Measurements from ENCODE around the gene VASP.
A peak's percentile ranks its signal among the peaks of the same experiment; 100 is the strongest.

VASP gene

GRCh38 chr19:45515807-45516401 is 8.6 kb downstream of the VASP start:
- no peak for DNase-seq

GRCh38 chr19:45517238-45517637 is 10.0 kb downstream of the VASP start:
- DNase-seq = no peak

- no peak for DNase-seq
Measured at GRCh38 chr19:45517641-45518468, 10.6 kb downstream of the VASP start.

DNA sequence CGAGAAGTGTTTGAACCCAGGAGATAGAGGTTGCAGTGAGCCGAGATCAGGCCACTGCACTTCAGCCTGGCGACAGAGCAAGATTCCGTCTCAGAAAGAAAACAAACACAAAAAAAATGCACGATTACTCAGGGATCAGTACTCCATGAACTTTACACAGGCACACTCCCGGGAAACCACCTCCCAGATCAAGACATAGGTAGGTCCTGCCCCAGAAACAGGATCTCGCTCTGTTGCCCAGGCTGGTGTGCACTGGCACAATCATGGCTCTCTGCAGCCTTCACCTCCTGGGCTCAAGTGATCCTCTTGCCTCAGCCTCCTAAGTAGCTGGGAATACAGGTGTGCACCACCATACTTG is 11.2 kb downstream of the VASP start:
- DNase-seq = no peak

GRCh38 chr19:45522010-45522941 is 15.0 kb downstream of the VASP start:
- peak; percentile 44 for DNase-seq

GRCh38 chr19:45523642-45524256 is 16.5 kb downstream of the VASP start:
- peak; percentile 82 for DNase-seq

DNA sequence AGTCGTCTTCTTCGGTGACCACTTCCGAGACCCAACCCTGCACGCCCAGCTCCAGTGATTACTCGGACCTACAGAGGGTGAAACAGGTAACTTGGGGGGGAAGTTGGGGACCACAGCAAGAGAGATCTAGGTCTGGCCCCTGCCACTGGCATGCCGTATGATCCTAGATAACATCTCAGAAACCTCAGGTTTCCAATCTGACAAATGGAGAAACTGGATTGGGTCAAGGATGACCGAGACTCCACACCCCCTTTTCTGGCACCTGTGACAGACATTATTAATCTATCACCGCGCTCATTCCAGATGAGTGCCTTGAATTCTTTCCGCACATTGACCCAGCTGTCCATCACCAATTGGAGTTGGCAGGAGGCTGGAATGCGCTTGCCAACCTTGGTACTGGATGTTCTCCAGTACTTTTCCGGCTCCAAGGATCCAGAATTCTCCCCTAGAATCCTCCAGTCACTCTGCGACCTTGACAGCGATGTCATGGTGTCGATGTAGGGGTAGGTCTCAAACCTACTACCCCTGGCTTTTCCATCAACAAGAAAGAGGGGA is 17.4 kb downstream of the VASP start:
- no peak for DNase-seq

- DNase-seq = no peak
Measured at GRCh38 chr19:45526143-45526542, 18.9 kb downstream of the VASP start.

GRCh38 chr19:45526971-45527370 is 19.7 kb downstream of the VASP start:
- no peak for DNase-seq

GRCh38 chr19:45527731-45528130 is 20.5 kb downstream of the VASP start:
- no peak for DNase-seq

GRCh38 chr19:45528149-45528743 is 21.0 kb downstream of the VASP start:
- DNase-seq = no peak

DNA sequence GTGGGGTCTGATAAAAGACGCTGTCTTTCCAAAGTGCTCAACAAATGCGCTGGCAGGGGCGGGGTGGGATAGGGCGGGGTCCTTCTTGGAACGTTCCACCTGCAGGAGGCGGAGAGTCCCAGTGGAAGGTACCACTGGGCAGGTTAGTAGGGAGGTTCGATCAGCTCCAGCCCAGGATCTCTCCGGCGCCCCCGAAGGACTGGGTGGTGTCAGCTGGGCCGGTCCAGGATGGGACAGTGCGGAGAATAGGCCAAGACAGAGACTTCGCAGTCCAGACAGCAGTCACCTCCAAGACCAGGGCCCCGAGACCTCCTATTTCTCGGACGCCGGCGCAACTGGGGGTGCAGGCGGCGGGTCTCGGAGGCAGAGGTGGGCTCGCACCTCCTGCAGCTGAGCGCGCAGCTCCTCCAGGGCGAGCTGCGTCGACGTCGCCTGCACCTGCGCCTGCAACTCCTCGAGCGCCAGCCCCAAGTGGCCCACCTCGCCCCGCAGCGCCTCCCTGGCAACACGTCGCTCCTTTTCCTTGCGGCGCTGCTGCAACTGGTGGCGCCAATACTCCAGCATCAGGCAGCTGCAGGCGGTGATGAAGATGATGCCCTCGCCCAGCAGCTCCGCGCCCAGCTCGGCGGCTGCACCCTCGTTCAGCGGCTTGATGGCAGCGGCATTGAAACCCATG is 21.6 kb downstream of the VASP start:
- DNase-seq = no peak

- DNase-seq = no peak
Measured at GRCh38 chr19:45529420-45529785, 22.1 kb downstream of the VASP start.

GRCh38 chr19:45531349-45531748 is 24.1 kb downstream of the VASP start:
- no peak for DNase-seq

DNA sequence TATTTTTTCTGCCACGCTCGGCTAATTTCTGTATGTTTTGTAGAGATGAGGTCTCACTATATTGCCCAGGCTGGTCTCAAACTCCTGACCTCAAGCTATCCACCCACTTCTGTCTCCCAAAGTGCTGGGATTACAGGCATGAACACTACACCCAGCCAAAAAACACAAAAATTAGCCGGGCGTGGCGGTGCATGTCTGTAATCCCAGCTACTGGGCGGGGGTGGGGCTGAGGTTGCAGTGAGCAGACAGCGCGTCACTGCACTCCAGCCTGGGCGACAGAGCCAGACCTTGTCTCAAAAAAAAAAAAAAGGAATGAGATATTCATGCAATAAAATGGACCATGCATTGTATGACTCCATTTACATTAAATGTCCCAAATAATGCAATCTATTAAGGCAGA is 32.2 kb downstream of the VASP start:
- DNase-seq = no peak

GRCh38 chr19:45542234-45542668 is 35.0 kb downstream of the VASP start:
- DNase-seq = no peak

GRCh38 chr19:45547211-45547770 is 40.0 kb downstream of the VASP start:
- DNase-seq = no peak

- DNase-seq = no peak
Measured at GRCh38 chr19:45547965-45548609, 40.8 kb downstream of the VASP start.

- DNase-seq = no peak
Measured at GRCh38 chr19:45553464-45553863, 46.2 kb downstream of the VASP start.

- no peak for DNase-seq
Measured at GRCh38 chr19:45554481-45554880, 47.2 kb downstream of the VASP start.

DNA sequence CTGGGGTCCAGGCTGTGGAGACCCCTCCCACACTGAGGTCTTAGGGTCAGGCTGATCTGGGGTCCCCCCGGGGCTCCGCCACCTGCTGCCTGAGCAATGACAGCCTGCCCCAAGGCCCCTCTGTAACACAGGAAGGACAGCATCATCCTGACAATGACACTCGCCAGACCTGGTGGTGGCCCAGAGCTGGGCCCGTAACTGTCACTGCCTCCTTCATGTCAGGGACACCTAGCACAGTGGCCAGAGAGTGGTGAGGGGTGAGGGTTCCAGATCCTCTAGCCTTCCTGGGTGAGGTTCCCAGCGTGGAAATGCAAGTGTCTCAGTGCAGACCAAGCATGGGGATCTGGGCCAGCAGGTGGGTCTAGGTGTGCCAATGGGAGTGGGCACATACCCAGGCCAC is 49.6 kb downstream of the VASP start:
- no peak for DNase-seq
